Brain microvascular endothelial cell (primary cell): ENCODE results near the gene ANO1.

Source experiments
- DNase-seq: peaks from one replicate; pipeline ENCODE4 v3.0.0-alpha.2; 2020
- H3K27ac ChIP-seq: fragments of 250-450 bp; sonication (Bioruptor Pico); 2 replicates; pipeline ENCODE4 v1.5.1; 2020; ENCODE audit warnings: mild to moderate bottlenecking, moderate library complexity
- H3K27me3 ChIP-seq: fragments of 250-450 bp; sonication (Bioruptor Pico); replicated peaks from 2 replicates; pipeline ENCODE4 v1.5.1; 2020; ENCODE audit warnings: mild to moderate bottlenecking
- H3K36me3 ChIP-seq: fragments of 250-450 bp; sonication (Bioruptor Pico); replicated peaks from 2 replicates; pipeline ENCODE4 v1.5.1; 2020; ENCODE audit warnings: mild to moderate bottlenecking
- H3K4me3 ChIP-seq: 2 replicates; pipeline ENCODE4 v1.5.1; 2011; ENCODE audit warnings: low read depth, mild to moderate bottlenecking, control low read depth, low read length, moderate library complexity
- in situ Hi-C: cut with HindIII; loops from 2 replicates; pipeline ENCODE4 v1.10.0; 2017; ENCODE audit warnings: low sequenced_read_pairs, low pct_ligation_motif_present
- TF ChIP-seq, protein P1 (sequence below): IDR thresholded peaks from 2 replicates; pipeline ENCODE4 v1.5.1; 2011; ENCODE audit warnings: low read depth, mild to moderate bottlenecking, moderate library complexity, low read length, control low read depth, inconsistent platforms; ENCODE audit errors: missing control alignments

The ANO1 gene

GRCh38 chr11:70183483-70184176 lies 105.5 kb downstream of the ANO1 start:
- TF ChIP-seq, protein P1, sequence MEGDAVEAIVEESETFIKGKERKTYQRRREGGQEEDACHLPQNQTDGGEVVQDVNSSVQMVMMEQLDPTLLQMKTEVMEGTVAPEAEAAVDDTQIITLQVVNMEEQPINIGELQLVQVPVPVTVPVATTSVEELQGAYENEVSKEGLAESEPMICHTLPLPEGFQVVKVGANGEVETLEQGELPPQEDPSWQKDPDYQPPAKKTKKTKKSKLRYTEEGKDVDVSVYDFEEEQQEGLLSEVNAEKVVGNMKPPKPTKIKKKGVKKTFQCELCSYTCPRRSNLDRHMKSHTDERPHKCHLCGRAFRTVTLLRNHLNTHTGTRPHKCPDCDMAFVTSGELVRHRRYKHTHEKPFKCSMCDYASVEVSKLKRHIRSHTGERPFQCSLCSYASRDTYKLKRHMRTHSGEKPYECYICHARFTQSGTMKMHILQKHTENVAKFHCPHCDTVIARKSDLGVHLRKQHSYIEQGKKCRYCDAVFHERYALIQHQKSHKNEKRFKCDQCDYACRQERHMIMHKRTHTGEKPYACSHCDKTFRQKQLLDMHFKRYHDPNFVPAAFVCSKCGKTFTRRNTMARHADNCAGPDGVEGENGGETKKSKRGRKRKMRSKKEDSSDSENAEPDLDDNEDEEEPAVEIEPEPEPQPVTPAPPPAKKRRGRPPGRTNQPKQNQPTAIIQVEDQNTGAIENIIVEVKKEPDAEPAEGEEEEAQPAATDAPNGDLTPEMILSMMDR, result no peak
- in situ Hi-C loops, result loop anchor here (25.0 kb wide), 2 partner anchors 146 to 271 kb away; no protein-coding TSS in a partner anchor
- Histone ChIP-seq H3K4me3 (no peak overlapping the region), H3K27me3 (no peaks in the 10 kb centered on the region), H3K36me3 (no peaks in the 10 kb centered on the region), H3K27ac (no peak overlapping the region)
- no peak for DNase-seq

DNA sequence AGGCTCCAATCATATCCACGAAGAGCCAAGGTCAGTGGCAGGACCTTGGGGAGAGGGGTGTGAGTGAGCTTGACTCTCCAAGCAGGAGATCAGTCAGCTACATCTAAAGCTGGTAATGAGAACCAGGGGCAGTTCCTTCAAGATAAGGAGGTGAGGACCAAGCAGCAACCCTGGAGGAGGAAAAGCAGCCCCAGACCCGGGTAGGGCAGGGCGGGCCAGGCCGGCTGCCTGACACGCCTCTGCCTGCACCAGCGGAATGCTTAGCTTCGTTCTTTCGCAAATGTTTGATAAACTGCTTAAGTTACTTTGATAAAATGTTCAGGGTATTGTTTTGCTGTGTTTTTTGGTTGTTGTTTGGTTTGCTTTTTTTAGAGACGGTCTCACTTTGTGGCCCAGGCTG lies 106.3 kb downstream of the ANO1 start:
- TF ChIP-seq, protein P1, result no peak
- DNase-seq, result no peak
- in situ Hi-C loops, result loop anchor here (25.0 kb wide), 2 partner anchors 147 to 272 kb away; no protein-coding TSS in a partner anchor
- Histone ChIP-seq H3K27ac (no peak overlapping the region), H3K27me3 (no peaks in the 10 kb centered on the region), H3K4me3 (no peak overlapping the region), H3K36me3 (no peaks in the 10 kb centered on the region)

GRCh38 chr11:70185348-70186055 lies 107.4 kb downstream of the ANO1 start:
- Histone ChIP-seq H3K27ac (no peak overlapping the region), H3K27me3 (no peaks in the 10 kb centered on the region), H3K4me3 (no peak overlapping the region), H3K36me3 (no peaks in the 10 kb centered on the region)
- TF ChIP-seq, protein P1, result no peak
- in situ Hi-C loops, result loop anchor here (25.0 kb wide), 2 partner anchors 148 to 273 kb away; no protein-coding TSS in a partner anchor
- no peak for DNase-seq

- H3K4me3 ChIP-seq, result no peak overlapping the region
- H3K27me3 ChIP-seq, result no peaks in the 10 kb centered on the region
- H3K27ac ChIP-seq, result no peak overlapping the region
- DNase-seq, result no peak
- H3K36me3 ChIP-seq, result no peaks in the 10 kb centered on the region
- in situ Hi-C loops, result loop anchor here (25.0 kb wide), 2 partner anchors 149 to 274 kb away; no protein-coding TSS in a partner anchor
- TF ChIP-seq, protein P1, result no peak
These were observed 108.3 kb downstream of the ANO1 start for GRCh38 chr11:70186420-70186819.

- TF ChIP-seq, protein P1, result no peak
- in situ Hi-C loops, result loop anchor here (25.0 kb wide), 2 partner anchors 150 to 275 kb away; no protein-coding TSS in a partner anchor
- Histone ChIP-seq H3K4me3 (no peak overlapping the region), H3K36me3 (no peaks in the 10 kb centered on the region), H3K27me3 (no peaks in the 10 kb centered on the region), H3K27ac (no peak overlapping the region)
- DNase-seq, result no peak
These were observed 108.8 kb downstream of the ANO1 start for GRCh38 chr11:70186936-70187335.
